Measurements from ENCODE around the gene ETAA1. TPM values are rescaled to one million over a fixed set of nuclear protein-coding genes. Genes with fewer than 3 reads are reported as not detected.

ETAA1 gene
- total and polyA plus RNA-seq, 2 of the 13 experiments (the other 11 are each of a cell fraction or from before 2014, with no cell fraction given): 9.1 to 16.2 TPM

DNA sequence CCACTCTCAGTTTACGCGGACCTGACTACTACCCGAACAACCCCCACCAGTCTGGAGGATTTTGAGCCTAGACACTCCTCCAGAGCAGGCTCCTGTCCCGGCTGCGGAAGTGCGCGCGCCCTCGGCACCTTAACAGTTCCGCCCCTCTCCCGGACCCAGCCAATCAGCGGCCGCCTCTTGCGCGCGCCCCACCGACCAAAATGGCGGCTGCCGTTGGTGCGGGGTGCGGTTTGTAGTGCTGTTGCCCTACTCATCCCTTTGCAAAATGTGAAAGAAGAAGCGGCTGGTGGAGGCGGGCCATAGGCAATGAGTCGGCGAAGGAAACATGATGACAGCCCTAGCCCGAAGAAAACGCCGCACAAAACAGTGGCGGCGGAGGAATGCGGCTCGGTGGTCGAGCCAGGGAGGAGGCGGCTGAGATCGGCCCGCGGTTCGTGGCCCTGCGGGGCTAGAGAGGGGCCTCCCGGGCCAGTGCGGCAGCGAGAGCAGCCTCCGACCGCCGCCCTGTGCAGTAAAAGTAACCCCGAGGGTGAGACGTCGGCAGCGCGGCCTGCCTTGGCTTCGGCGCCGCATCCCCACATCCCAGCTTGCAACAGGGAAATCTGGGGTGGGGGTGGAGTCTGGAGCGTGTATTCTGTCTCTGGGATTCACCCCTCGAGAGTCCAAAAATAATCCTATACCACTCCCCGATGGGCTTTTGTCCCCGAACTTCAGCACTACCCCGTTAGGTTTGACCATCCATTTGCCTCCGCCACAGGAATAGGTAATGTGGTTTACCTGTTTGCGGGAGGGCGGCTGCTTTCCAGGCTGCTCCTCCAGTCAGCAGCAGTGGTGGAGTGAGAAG lies at the start of gene ETAA1 (continued):
- TF ChIP-seq, protein P1, sequence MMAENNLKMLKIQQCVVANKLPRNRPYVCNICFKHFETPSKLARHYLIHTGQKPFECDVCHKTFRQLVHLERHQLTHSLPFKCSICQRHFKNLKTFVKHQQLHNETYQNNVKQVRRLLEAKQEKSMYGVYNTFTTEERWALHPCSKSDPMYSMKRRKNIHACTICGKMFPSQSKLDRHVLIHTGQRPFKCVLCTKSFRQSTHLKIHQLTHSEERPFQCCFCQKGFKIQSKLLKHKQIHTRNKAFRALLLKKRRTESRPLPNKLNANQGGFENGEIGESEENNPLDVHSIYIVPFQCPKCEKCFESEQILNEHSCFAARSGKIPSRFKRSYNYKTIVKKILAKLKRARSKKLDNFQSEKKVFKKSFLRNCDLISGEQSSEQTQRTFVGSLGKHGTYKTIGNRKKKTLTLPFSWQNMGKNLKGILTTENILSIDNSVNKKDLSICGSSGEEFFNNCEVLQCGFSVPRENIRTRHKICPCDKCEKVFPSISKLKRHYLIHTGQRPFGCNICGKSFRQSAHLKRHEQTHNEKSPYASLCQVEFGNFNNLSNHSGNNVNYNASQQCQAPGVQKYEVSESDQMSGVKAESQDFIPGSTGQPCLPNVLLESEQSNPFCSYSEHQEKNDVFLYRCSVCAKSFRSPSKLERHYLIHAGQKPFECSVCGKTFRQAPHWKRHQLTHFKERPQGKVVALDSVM (CRISPR knock-in tag; IDR thresholded peaks at IDR 0.05): no peak
- TF ChIP-seq NR2F1 (CRISPR knock-in tag; IDR thresholded peaks at IDR 0.05): no peak
- TF ChIP-seq ATAD3A (CRISPR knock-in tag; IDR thresholded peaks at IDR 0.05): no peak
- TF ChIP-seq ZNF782 (CRISPR knock-in tag; IDR thresholded peaks at IDR 0.05; ENCODE audit: borderline replicate concordance): peak; percentile 76; the same call in 1 of the 2 replicates
- no peak; the same call in 1 of the 2 replicates for TF ChIP-seq ZNF205 (CRISPR knock-in tag; IDR thresholded peaks at IDR 0.05)
- TF ChIP-seq ZSCAN9 (CRISPR knock-in tag; IDR thresholded peaks at IDR 0.05; ENCODE audit: borderline replicate concordance): peak; percentile 84
- TF ChIP-seq KLF15 (CRISPR knock-in tag; IDR thresholded peaks at IDR 0.05; ENCODE audit: borderline replicate concordance): peak; percentile 77; the same call in 1 of the 2 replicates
- TF ChIP-seq TGIF2 (CRISPR knock-in tag; IDR thresholded peaks at IDR 0.05): no peak
- TF ChIP-seq, protein P2, sequence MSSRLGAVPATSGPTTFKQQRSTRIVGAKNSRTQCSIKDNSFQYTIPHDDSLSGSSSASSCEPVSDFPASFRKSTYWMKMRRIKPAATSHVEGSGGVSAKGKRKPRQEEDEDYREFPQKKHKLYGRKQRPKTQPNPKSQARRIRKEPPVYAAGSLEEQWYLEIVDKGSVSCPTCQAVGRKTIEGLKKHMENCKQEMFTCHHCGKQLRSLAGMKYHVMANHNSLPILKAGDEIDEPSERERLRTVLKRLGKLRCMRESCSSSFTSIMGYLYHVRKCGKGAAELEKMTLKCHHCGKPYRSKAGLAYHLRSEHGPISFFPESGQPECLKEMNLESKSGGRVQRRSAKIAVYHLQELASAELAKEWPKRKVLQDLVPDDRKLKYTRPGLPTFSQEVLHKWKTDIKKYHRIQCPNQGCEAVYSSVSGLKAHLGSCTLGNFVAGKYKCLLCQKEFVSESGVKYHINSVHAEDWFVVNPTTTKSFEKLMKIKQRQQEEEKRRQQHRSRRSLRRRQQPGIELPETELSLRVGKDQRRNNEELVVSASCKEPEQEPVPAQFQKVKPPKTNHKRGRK (CRISPR knock-in tag; IDR thresholded peaks at IDR 0.05): peak; percentile 74; the same call in 1 of the 2 replicates
- TF ChIP-seq, protein P3, sequence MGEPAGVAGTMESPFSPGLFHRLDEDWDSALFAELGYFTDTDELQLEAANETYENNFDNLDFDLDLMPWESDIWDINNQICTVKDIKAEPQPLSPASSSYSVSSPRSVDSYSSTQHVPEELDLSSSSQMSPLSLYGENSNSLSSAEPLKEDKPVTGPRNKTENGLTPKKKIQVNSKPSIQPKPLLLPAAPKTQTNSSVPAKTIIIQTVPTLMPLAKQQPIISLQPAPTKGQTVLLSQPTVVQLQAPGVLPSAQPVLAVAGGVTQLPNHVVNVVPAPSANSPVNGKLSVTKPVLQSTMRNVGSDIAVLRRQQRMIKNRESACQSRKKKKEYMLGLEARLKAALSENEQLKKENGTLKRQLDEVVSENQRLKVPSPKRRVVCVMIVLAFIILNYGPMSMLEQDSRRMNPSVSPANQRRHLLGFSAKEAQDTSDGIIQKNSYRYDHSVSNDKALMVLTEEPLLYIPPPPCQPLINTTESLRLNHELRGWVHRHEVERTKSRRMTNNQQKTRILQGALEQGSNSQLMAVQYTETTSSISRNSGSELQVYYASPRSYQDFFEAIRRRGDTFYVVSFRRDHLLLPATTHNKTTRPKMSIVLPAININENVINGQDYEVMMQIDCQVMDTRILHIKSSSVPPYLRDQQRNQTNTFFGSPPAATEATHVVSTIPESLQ (CRISPR knock-in tag; conservative IDR thresholded peaks at IDR 0.05): no peak
- no peak; the same call in 1 of the 2 replicates for TF ChIP-seq ZNF773 (CRISPR knock-in tag; IDR thresholded peaks at IDR 0.05; ENCODE audit: borderline replicate concordance)
- no peak for TF ChIP-seq MBD4 (IDR thresholded peaks at IDR 0.05; ENCODE audit: borderline replicate concordance, low read length)
- peak; percentile 97 for TF ChIP-seq NRL (CRISPR knock-in tag; IDR thresholded peaks at IDR 0.05; ENCODE audit: borderline replicate concordance)
- TF ChIP-seq, protein P4, sequence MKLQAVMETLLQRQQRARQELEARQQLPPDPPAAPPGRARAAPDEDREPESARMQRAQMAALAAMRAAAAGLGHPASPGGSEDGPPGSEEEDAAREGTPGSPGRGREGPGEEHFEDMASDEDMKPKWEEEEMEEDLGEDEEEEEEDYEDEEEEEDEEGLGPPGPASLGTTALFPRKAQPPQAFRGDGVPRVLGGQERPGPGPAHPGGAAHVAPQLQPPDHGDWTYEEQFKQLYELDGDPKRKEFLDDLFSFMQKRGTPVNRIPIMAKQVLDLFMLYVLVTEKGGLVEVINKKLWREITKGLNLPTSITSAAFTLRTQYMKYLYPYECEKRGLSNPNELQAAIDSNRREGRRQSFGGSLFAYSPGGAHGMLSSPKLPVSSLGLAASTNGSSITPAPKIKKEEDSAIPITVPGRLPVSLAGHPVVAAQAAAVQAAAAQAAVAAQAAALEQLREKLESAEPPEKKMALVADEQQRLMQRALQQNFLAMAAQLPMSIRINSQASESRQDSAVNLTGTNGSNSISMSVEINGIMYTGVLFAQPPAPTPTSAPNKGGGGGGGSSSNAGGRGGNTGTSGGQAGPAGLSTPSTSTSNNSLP (IDR thresholded peaks at IDR 0.05; ENCODE audit: low read depth, low read length): no peak
- no peak for TF ChIP-seq ZNF672 (CRISPR knock-in tag; IDR thresholded peaks at IDR 0.05)
- no peak for TF ChIP-seq ZUFSP (CRISPR knock-in tag; IDR thresholded peaks at IDR 0.05; ENCODE audit: borderline replicate concordance)
- TF ChIP-seq ZNF644 (CRISPR knock-in tag; IDR thresholded peaks at IDR 0.05; ENCODE audit: low read depth): peak; percentile 65; the same call in 1 of the 2 replicates
- TF ChIP-seq PREB (CRISPR knock-in tag; IDR thresholded peaks at IDR 0.05): no peak

All from HepG2 (cell line).